Measurements from ENCODE around the gene MUS81.

Gene MUS81

GRCh38 chr11:65853246-65853979 is 6.8 kb upstream of the MUS81 start:
- no peak for DNase-seq
- Mint-ChIP-seq H3K4me3 (peak overlapping the region; percentile 10), H3K9me3 (peaks cover 7% of the 10 kb centered on the region), H3K27me3 (no peaks in the 10 kb centered on the region), H3K4me1 (ENCODE audit: low read depth) (peaks cover 37% of the 10 kb centered on the region), H3K36me3 (ENCODE audit: low read depth) (peaks cover 64% of the 10 kb centered on the region), H3K27ac (peak overlapping the region; percentile 88)

GRCh38 chr11:65854161-65854592 is 6.1 kb upstream of the MUS81 start:
- Mint-ChIP-seq H3K27ac (peak overlapping the region; percentile 88), H3K27me3 (no peaks in the 10 kb centered on the region), H3K36me3 (ENCODE audit: low read depth) (peaks cover 69% of the 10 kb centered on the region), H3K4me3 (peak overlapping the region; percentile 60), H3K4me1 (ENCODE audit: low read depth) (peaks cover 43% of the 10 kb centered on the region), H3K9me3 (peaks cover 7% of the 10 kb centered on the region)
- DNase-seq, result no peak

- peak; percentile 27 for DNase-seq
- H3K4me1 Mint-ChIP-seq (ENCODE audit: low read depth), result peaks cover 48% of the 10 kb centered on the region
- peak overlapping the region; percentile 98 for H3K4me3 Mint-ChIP-seq
- H3K27me3 Mint-ChIP-seq, result no peaks in the 10 kb centered on the region
- H3K9me3 Mint-ChIP-seq, result peaks cover 7% of the 10 kb centered on the region
- peaks cover 75% of the 10 kb centered on the region for H3K36me3 Mint-ChIP-seq (ENCODE audit: low read depth)
- H3K27ac Mint-ChIP-seq, result peak overlapping the region; percentile 96
These were observed 5.1 kb upstream of the MUS81 start for GRCh38 chr11:65854852-65855837.

- H3K9me3 Mint-ChIP-seq, result peaks cover 7% of the 10 kb centered on the region
- DNase-seq, result no peak
- peak overlapping the region; percentile 98 for H3K4me3 Mint-ChIP-seq
- peak overlapping the region; percentile 96 for H3K27ac Mint-ChIP-seq
- peaks cover 49% of the 10 kb centered on the region for H3K4me1 Mint-ChIP-seq (ENCODE audit: low read depth)
- H3K36me3 Mint-ChIP-seq (ENCODE audit: low read depth), result peaks cover 81% of the 10 kb centered on the region
- H3K27me3 Mint-ChIP-seq, result no peaks in the 10 kb centered on the region
These were observed 4.3 kb upstream of the MUS81 start for GRCh38 chr11:65855927-65856363.

GRCh38 chr11:65856689-65857499 is 3.3 kb upstream of the MUS81 start:
- H3K36me3 Mint-ChIP-seq (ENCODE audit: low read depth), result peaks cover 82% of the 10 kb centered on the region
- peaks cover 57% of the 10 kb centered on the region for H3K4me1 Mint-ChIP-seq (ENCODE audit: low read depth)
- peak; percentile 87 for DNase-seq
- H3K27me3 Mint-ChIP-seq, result no peaks in the 10 kb centered on the region
- H3K4me3 Mint-ChIP-seq, result peak overlapping the region; percentile 98
- peak overlapping the region; percentile 96 for H3K27ac Mint-ChIP-seq
- H3K9me3 Mint-ChIP-seq, result peaks cover 3% of the 10 kb centered on the region

- H3K4me3 Mint-ChIP-seq, result peak overlapping the region; percentile 98
- H3K9me3 Mint-ChIP-seq, result no peaks in the 10 kb centered on the region
- H3K4me1 Mint-ChIP-seq (ENCODE audit: low read depth), result peaks cover 60% of the 10 kb centered on the region
- H3K27ac Mint-ChIP-seq, result peak overlapping the region; percentile 96
- H3K27me3 Mint-ChIP-seq, result no peaks in the 10 kb centered on the region
- peak; percentile 80 for DNase-seq
- peaks cover 82% of the 10 kb centered on the region for H3K36me3 Mint-ChIP-seq (ENCODE audit: low read depth)
These were observed 2.8 kb upstream of the MUS81 start for GRCh38 chr11:65857500-65857852.

GRCh38 chr11:65857853-65858680 is 2.2 kb upstream of the MUS81 start, which contains the start of gene CFL1:
TSS of gene CFL1 (minus strand) at chr11:65858180. CDS start at chr11:65858099, 81 bp downstream.
- H3K27ac Mint-ChIP-seq, result peak within 1 kb of the TSS; percentile 98
- no peaks in the 10 kb centered on the region for H3K9me3 Mint-ChIP-seq
- DNase-seq, result peak; percentile 97
- peaks cover 82% of the 10 kb centered on the region for H3K36me3 Mint-ChIP-seq (ENCODE audit: low read depth)
- no peaks in the 10 kb centered on the region for H3K27me3 Mint-ChIP-seq
- peaks cover 66% of the 10 kb centered on the region for H3K4me1 Mint-ChIP-seq (ENCODE audit: low read depth)
- peak within 1 kb of the TSS; percentile 98 for H3K4me3 Mint-ChIP-seq

- no peaks in the 10 kb centered on the region for H3K9me3 Mint-ChIP-seq
- peaks cover 66% of the 10 kb centered on the region for H3K4me1 Mint-ChIP-seq (ENCODE audit: low read depth)
- peak overlapping the region; percentile 98 for H3K27ac Mint-ChIP-seq
- H3K4me3 Mint-ChIP-seq, result peak overlapping the region; percentile 90
- peaks cover 82% of the 10 kb centered on the region for H3K36me3 Mint-ChIP-seq (ENCODE audit: low read depth)
- no peak for DNase-seq
- no peaks in the 10 kb centered on the region for H3K27me3 Mint-ChIP-seq
These were observed 1.5 kb upstream of the MUS81 start for GRCh38 chr11:65858681-65859087.

GRCh38 chr11:65859095-65859811 is 980 bp upstream of the MUS81 start:
- peak overlapping the region; percentile 98 for H3K27ac Mint-ChIP-seq
- DNase-seq, result peak; percentile 97
- H3K36me3 Mint-ChIP-seq (ENCODE audit: low read depth), result peaks cover 82% of the 10 kb centered on the region
- H3K27me3 Mint-ChIP-seq, result no peaks in the 10 kb centered on the region
- H3K9me3 Mint-ChIP-seq, result no peaks in the 10 kb centered on the region
- peaks cover 60% of the 10 kb centered on the region for H3K4me1 Mint-ChIP-seq (ENCODE audit: low read depth)
- peak overlapping the region; percentile 90 for H3K4me3 Mint-ChIP-seq

GRCh38 chr11:65859812-65860277 is 388 bp upstream of the MUS81 start:
- peaks cover 54% of the 10 kb centered on the region for H3K4me1 Mint-ChIP-seq (ENCODE audit: low read depth)
- no peak for DNase-seq
- H3K27ac Mint-ChIP-seq, result peak overlapping the region; percentile 98
- no peaks in the 10 kb centered on the region for H3K27me3 Mint-ChIP-seq
- no peaks in the 10 kb centered on the region for H3K9me3 Mint-ChIP-seq
- peaks cover 82% of the 10 kb centered on the region for H3K36me3 Mint-ChIP-seq (ENCODE audit: low read depth)
- peak overlapping the region; percentile 90 for H3K4me3 Mint-ChIP-seq

GRCh38 chr11:65861165-65861505 is 902 bp downstream of the MUS81 start:
- H3K9me3 Mint-ChIP-seq, result no peaks in the 10 kb centered on the region
- DNase-seq, result no peak
- H3K4me3 Mint-ChIP-seq, result peak overlapping the region; percentile 90
- no peaks in the 10 kb centered on the region for H3K27me3 Mint-ChIP-seq
- peaks cover 47% of the 10 kb centered on the region for H3K4me1 Mint-ChIP-seq (ENCODE audit: low read depth)
- H3K27ac Mint-ChIP-seq, result peak overlapping the region; percentile 98
- peaks cover 82% of the 10 kb centered on the region for H3K36me3 Mint-ChIP-seq (ENCODE audit: low read depth)

GRCh38 chr11:65861533-65862183 is 1.4 kb downstream of the MUS81 start:
- H3K36me3 Mint-ChIP-seq (ENCODE audit: low read depth), result peaks cover 81% of the 10 kb centered on the region
- H3K9me3 Mint-ChIP-seq, result no peaks in the 10 kb centered on the region
- DNase-seq, result no peak
- peak overlapping the region; percentile 98 for H3K27ac Mint-ChIP-seq
- peak overlapping the region; percentile 90 for H3K4me3 Mint-ChIP-seq
- peaks cover 42% of the 10 kb centered on the region for H3K4me1 Mint-ChIP-seq (ENCODE audit: low read depth)
- no peaks in the 10 kb centered on the region for H3K27me3 Mint-ChIP-seq

Data from activated T-cell treated with anti-CD3 and anti-CD28 coated beads, Interleukin-2, amount 50 U/mL, for 24 hours (primary cell).